ENCODE measurements around the gene TAF5. TPM values are rescaled to one million over a fixed set of nuclear protein-coding genes. Genes with fewer than 3 reads are reported as not detected.

The TAF5 gene
- total RNA-seq, 1 donor from 2014 or later = 10.4 TPM

- Mint-ChIP-seq H3K9me3 (no peaks in the 10 kb centered on the region), H3K27ac (peak overlapping the region; percentile 91), H3K27me3 (ENCODE audit: insufficient read depth) (no peaks in the 10 kb centered on the region), H3K4me3 (peak overlapping the region; percentile 89), H3K4me1 (ENCODE audit: low read depth) (peaks cover 5% of the 10 kb centered on the region), H3K36me3 (ENCODE audit: low read depth) (peaks cover 3% of the 10 kb centered on the region)
- DNase-seq (ENCODE audit: low spot score) = no peak
- intact Hi-C loops (cut with micrococcal nuclease) = loop anchor here (1.0 to 10.0 kb wide), 7 partner anchors 16 to 1215 kb away; partner anchors contain the start of genes ARL3, NOLC1, NT5C2 and PCGF6
These were observed 396 bp upstream of the TAF5 start for GRCh38 chr10:103367379-103367781.

GRCh38 chr10:103373544-103373943 lies 5.8 kb downstream of the TAF5 start:
- H3K27me3 Mint-ChIP-seq (ENCODE audit: insufficient read depth) = no peaks in the 10 kb centered on the region
- H3K36me3 Mint-ChIP-seq (ENCODE audit: low read depth) = peaks cover 25% of the 10 kb centered on the region
- no peak for DNase-seq (ENCODE audit: low spot score)
- no peaks in the 10 kb centered on the region for H3K9me3 Mint-ChIP-seq
- intact Hi-C loops (cut with micrococcal nuclease) = no loop called here
- peaks cover 16% of the 10 kb centered on the region for H3K4me1 Mint-ChIP-seq (ENCODE audit: low read depth)
- H3K27ac Mint-ChIP-seq = peak overlapping the region; percentile 56
- peak overlapping the region; percentile 1 for H3K4me3 Mint-ChIP-seq

GRCh38 chr10:103374263-103374662 lies 6.5 kb downstream of the TAF5 start:
- peaks cover 16% of the 10 kb centered on the region for H3K4me1 Mint-ChIP-seq (ENCODE audit: low read depth)
- H3K4me3 Mint-ChIP-seq = no peak overlapping the region
- no peak overlapping the region for H3K27ac Mint-ChIP-seq
- no peak for DNase-seq (ENCODE audit: low spot score)
- H3K36me3 Mint-ChIP-seq (ENCODE audit: low read depth) = peaks cover 24% of the 10 kb centered on the region
- intact Hi-C loops (cut with micrococcal nuclease) = no loop called here
- H3K9me3 Mint-ChIP-seq = no peaks in the 10 kb centered on the region
- no peaks in the 10 kb centered on the region for H3K27me3 Mint-ChIP-seq (ENCODE audit: insufficient read depth)

GRCh38 chr10:103382769-103383168 lies 15.0 kb downstream of the TAF5 start:
- H3K4me1 Mint-ChIP-seq (ENCODE audit: low read depth) = no peaks in the 10 kb centered on the region
- no peak for DNase-seq (ENCODE audit: low spot score)
- intact Hi-C loops (cut with micrococcal nuclease) = no loop called here
- no peak overlapping the region for H3K27ac Mint-ChIP-seq
- no peaks in the 10 kb centered on the region for H3K9me3 Mint-ChIP-seq
- H3K27me3 Mint-ChIP-seq (ENCODE audit: insufficient read depth) = no peaks in the 10 kb centered on the region
- H3K36me3 Mint-ChIP-seq (ENCODE audit: low read depth) = peaks cover 35% of the 10 kb centered on the region
- no peak overlapping the region for H3K4me3 Mint-ChIP-seq

- intact Hi-C loops (cut with micrococcal nuclease) = no loop called here
- no peaks in the 10 kb centered on the region for H3K9me3 Mint-ChIP-seq
- H3K4me3 Mint-ChIP-seq = peak overlapping the region; percentile 75
- no peak for DNase-seq (ENCODE audit: low spot score)
- H3K27ac Mint-ChIP-seq = peak overlapping the region; percentile 71
- H3K27me3 Mint-ChIP-seq (ENCODE audit: insufficient read depth) = no peaks in the 10 kb centered on the region
- peaks cover 52% of the 10 kb centered on the region for H3K36me3 Mint-ChIP-seq (ENCODE audit: low read depth)
- peaks cover 54% of the 10 kb centered on the region for H3K4me1 Mint-ChIP-seq (ENCODE audit: low read depth)
These were observed 26.4 kb downstream of the TAF5 start for GRCh38 chr10:103394180-103394579.

GRCh38 chr10:103395754-103396066 lies 27.9 kb downstream of the TAF5 start:
- Mint-ChIP-seq H3K27ac (peak overlapping the region; percentile 96), H3K27me3 (ENCODE audit: insufficient read depth) (no peaks in the 10 kb centered on the region), H3K9me3 (no peaks in the 10 kb centered on the region), H3K4me1 (ENCODE audit: low read depth) (peaks cover 62% of the 10 kb centered on the region), H3K36me3 (ENCODE audit: low read depth) (peaks cover 62% of the 10 kb centered on the region), H3K4me3 (peak overlapping the region; percentile 99)
- intact Hi-C loops (cut with micrococcal nuclease) = loop anchor here (1.0 kb wide), 4 partner anchors 27 to 893 kb away; partner anchors contain the start of genes ACTR1A, PCGF6 and WBP1L
- DNase-seq (ENCODE audit: low spot score) = no peak

- intact Hi-C loops (cut with micrococcal nuclease) = loop anchor here (1.0 kb wide), 4 partner anchors 28 to 894 kb away; partner anchors contain the start of genes ACTR1A, PCGF6 and WBP1L
- H3K4me3 Mint-ChIP-seq = peak within 1 kb of the TSS; percentile 99
- H3K27ac Mint-ChIP-seq = peak within 1 kb of the TSS; percentile 96
- no peaks in the 10 kb centered on the region for H3K27me3 Mint-ChIP-seq (ENCODE audit: insufficient read depth)
- H3K4me1 Mint-ChIP-seq (ENCODE audit: low read depth) = peaks cover 58% of the 10 kb centered on the region
- H3K36me3 Mint-ChIP-seq (ENCODE audit: low read depth) = peaks cover 62% of the 10 kb centered on the region
- DNase-seq (ENCODE audit: low spot score) = peak; percentile 95
- H3K9me3 Mint-ChIP-seq = no peaks in the 10 kb centered on the region
These were observed 28.5 kb downstream of the TAF5 start, which contains the start of the genes ATP5MK and PDCD11 for GRCh38 chr10:103396067-103396788. Gene ATP5MK (minus strand): TSS chr10:103396475. CDS start chr10:103392457, 4,018 bp downstream. Gene PDCD11 (plus strand): TSS chr10:103396626. CDS start chr10:103398427, 1,801 bp downstream.

- DNase-seq (ENCODE audit: low spot score) = no peak
- Mint-ChIP-seq H3K4me1 (ENCODE audit: low read depth) (peaks cover 58% of the 10 kb centered on the region), H3K36me3 (ENCODE audit: low read depth) (peaks cover 62% of the 10 kb centered on the region), H3K9me3 (no peaks in the 10 kb centered on the region), H3K27ac (peak overlapping the region; percentile 96), H3K4me3 (peak overlapping the region; percentile 99), H3K27me3 (ENCODE audit: insufficient read depth) (no peaks in the 10 kb centered on the region)
- intact Hi-C loops (cut with micrococcal nuclease) = loop anchor here (1.0 kb wide), 4 partner anchors 28 to 894 kb away; partner anchors contain the start of genes ACTR1A, PCGF6 and WBP1L
These were observed 29.0 kb downstream of the TAF5 start for GRCh38 chr10:103396789-103397087.

- H3K9me3 Mint-ChIP-seq = no peaks in the 10 kb centered on the region
- intact Hi-C loops (cut with micrococcal nuclease) = no loop called here
- H3K36me3 Mint-ChIP-seq (ENCODE audit: low read depth) = peaks cover 61% of the 10 kb centered on the region
- H3K27ac Mint-ChIP-seq = peak overlapping the region; percentile 96
- H3K27me3 Mint-ChIP-seq (ENCODE audit: insufficient read depth) = no peaks in the 10 kb centered on the region
- peak overlapping the region; percentile 99 for H3K4me3 Mint-ChIP-seq
- DNase-seq (ENCODE audit: low spot score) = no peak
- peaks cover 58% of the 10 kb centered on the region for H3K4me1 Mint-ChIP-seq (ENCODE audit: low read depth)
These were observed 29.5 kb downstream of the TAF5 start for GRCh38 chr10:103397191-103397825.

- intact Hi-C loops (cut with micrococcal nuclease) = loop anchor here (10.0 kb wide), 1 partner anchor 151 kb away; no protein-coding TSS in a partner anchor
- Mint-ChIP-seq H3K27me3 (ENCODE audit: insufficient read depth) (no peaks in the 10 kb centered on the region), H3K27ac (no peak overlapping the region), H3K9me3 (no peaks in the 10 kb centered on the region), H3K4me1 (ENCODE audit: low read depth) (peaks cover 10% of the 10 kb centered on the region), H3K36me3 (ENCODE audit: low read depth) (peaks cover 69% of the 10 kb centered on the region), H3K4me3 (no peak overlapping the region)
- DNase-seq (ENCODE audit: low spot score) = no peak
These were observed 45.8 kb downstream of the TAF5 start for GRCh38 chr10:103413564-103413963.

- Mint-ChIP-seq H3K9me3 (no peaks in the 10 kb centered on the region), H3K4me1 (ENCODE audit: low read depth) (peaks cover 10% of the 10 kb centered on the region), H3K36me3 (ENCODE audit: low read depth) (peaks cover 63% of the 10 kb centered on the region), H3K27me3 (ENCODE audit: insufficient read depth) (no peaks in the 10 kb centered on the region), H3K27ac (no peak overlapping the region), H3K4me3 (no peak overlapping the region)
- intact Hi-C loops (cut with micrococcal nuclease) = loop anchor here (10.0 kb wide), 1 partner anchor 149 kb away; no protein-coding TSS in a partner anchor
- DNase-seq (ENCODE audit: low spot score) = no peak
These were observed 47.8 kb downstream of the TAF5 start for GRCh38 chr10:103415581-103415980.

- Mint-ChIP-seq H3K9me3 (no peaks in the 10 kb centered on the region), H3K4me3 (no peak overlapping the region), H3K36me3 (ENCODE audit: low read depth) (peaks cover 66% of the 10 kb centered on the region), H3K27ac (no peak overlapping the region), H3K27me3 (ENCODE audit: insufficient read depth) (no peaks in the 10 kb centered on the region), H3K4me1 (ENCODE audit: low read depth) (peaks cover 10% of the 10 kb centered on the region)
- intact Hi-C loops (cut with micrococcal nuclease) = loop anchor here (1.0 to 10.0 kb wide), 2 partner anchors 69 to 148 kb away; no protein-coding TSS in a partner anchor
- DNase-seq (ENCODE audit: low spot score) = peak; percentile 39
These were observed 48.8 kb downstream of the TAF5 start for GRCh38 chr10:103416436-103417147.

Measured in activated T-helper 1 cell treated with anti-CD3 and anti-CD28 coated beads, Interleukin-12 subunit alpha, Interleukin-12 subunit beta, Interleukin-2, Interleukin-4 antibody, amounts not matched to agents 30 ng/mL and 10 ng/mL and 1 ng/mL, durations not matched to agents 14 hours and 24 hours and 36 hours (primary cell).